Right hindlimb (tissue), 1 donor: ENCODE measurements around the gene TMEM131.
"Not testable (repeated sequence)": the region's sequence is repeated elsewhere in the genome, so short reads cannot be mapped to it uniquely, and the experiment has no call there.

Experiments
- DNase-seq: peaks from one replicate; pipeline ENCODE4 v3.0.0-alpha.2; 2018

The TMEM131 gene

GRCh38 chr2:97953853-97954252 lies 41.9 kb downstream of the TMEM131 start:
- DNase-seq, result no peak

GRCh38 chr2:97952357-97952756 lies 43.4 kb downstream of the TMEM131 start:
- DNase-seq, result no peak

- no peak for DNase-seq
Measured at GRCh38 chr2:97951155-97951680, 44.5 kb downstream of the TMEM131 start.

GRCh38 chr2:97950329-97951154 lies 45.2 kb downstream of the TMEM131 start:
- DNase-seq, result no peak

- no peak for DNase-seq
Measured at GRCh38 chr2:97948926-97949325, 46.8 kb downstream of the TMEM131 start.

GRCh38 chr2:97945791-97946190 lies 50.0 kb downstream of the TMEM131 start:
- DNase-seq, result no peak

- DNase-seq, result no peak
Measured at GRCh38 chr2:97936881-97937280, 58.9 kb downstream of the TMEM131 start.

- peak; percentile 38 for DNase-seq
Measured at GRCh38 chr2:97936199-97936598, 59.5 kb downstream of the TMEM131 start.

- no peak for DNase-seq
Measured at GRCh38 chr2:97935719-97936161, 60.0 kb downstream of the TMEM131 start.

GRCh38 chr2:97932975-97933662 lies 62.6 kb downstream of the TMEM131 start:
- DNase-seq, result no peak

GRCh38 chr2:97931858-97932225 lies 63.9 kb downstream of the TMEM131 start:
- DNase-seq, result no peak

- DNase-seq, result no peak
Measured at GRCh38 chr2:97931118-97931857, 64.5 kb downstream of the TMEM131 start.

- no peak for DNase-seq
Measured at GRCh38 chr2:97928591-97928990, 67.2 kb downstream of the TMEM131 start.

GRCh38 chr2:97926946-97927345 lies 68.8 kb downstream of the TMEM131 start:
- DNase-seq, result no peak

GRCh38 chr2:97924194-97924593 lies 71.6 kb downstream of the TMEM131 start:
- no peak for DNase-seq

GRCh38 chr2:97919858-97920257 lies 75.9 kb downstream of the TMEM131 start:
- no peak for DNase-seq

GRCh38 chr2:97918818-97919217 lies 76.9 kb downstream of the TMEM131 start:
- DNase-seq, result no peak

- not testable (repeated sequence) for DNase-seq
Measured at GRCh38 chr2:97917668-97918067, 78.1 kb downstream of the TMEM131 start.

- DNase-seq, result no peak
Measured at GRCh38 chr2:97914691-97915213, 81.0 kb downstream of the TMEM131 start.

- DNase-seq, result no peak
Measured at GRCh38 chr2:97913846-97914245, 81.9 kb downstream of the TMEM131 start.

- no peak for DNase-seq
Measured at GRCh38 chr2:97911922-97912575, 83.7 kb downstream of the TMEM131 start.

- DNase-seq, result no peak
Measured at GRCh38 chr2:97911206-97911921, 84.4 kb downstream of the TMEM131 start.
